ENCODE results near the gene OBP2A.

Gene OBP2A

DNA sequence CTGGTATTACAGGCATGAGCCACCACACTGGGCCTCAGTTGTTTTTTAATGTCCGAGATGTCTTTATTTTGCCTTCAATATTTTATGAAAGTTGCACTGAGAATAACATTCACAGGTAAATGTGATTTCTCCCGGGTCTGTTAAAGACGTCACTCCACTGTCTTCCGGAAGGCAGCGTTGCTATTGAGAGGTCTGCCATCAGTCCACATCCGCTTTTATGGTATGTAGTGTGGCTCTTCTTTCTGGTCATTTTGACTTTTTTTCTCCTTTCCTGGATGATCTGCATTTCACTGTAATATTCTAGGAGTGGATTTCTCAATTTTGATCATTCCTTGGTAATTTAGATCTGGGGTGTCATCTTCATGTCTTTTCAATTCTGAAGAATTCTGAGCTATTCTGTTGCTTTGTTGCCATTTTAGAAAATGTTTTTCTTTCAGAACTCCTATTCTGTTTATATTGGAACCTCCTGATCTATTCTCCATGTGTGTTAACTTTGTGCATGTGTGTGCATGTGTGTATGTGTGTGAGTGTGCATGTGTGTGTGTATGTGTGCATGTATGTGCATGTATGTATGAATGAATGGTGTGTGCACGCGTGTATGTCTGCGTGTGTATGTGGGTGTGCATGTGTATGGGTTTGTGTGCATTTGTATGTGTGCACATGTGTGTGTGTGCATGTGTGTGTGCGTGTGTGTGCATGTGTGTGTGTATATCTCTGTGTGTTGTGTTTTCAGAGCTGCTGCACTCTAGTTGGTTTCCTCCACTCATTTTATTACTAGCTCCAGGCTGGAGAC lies 26.6 kb upstream of the OBP2A start:
- DNase-seq (ENCODE audit: low read depth): no peak
- H3K4me3 ChIP-seq (replicated peaks; ENCODE audit: low read depth, low read length): no peak overlapping the region
- no peak for TF ChIP-seq CTCF (IDR thresholded peaks at IDR 0.05; ENCODE audit: low read length, missing control alignments)

GRCh38 chr9:135520916-135521607 lies 24.9 kb upstream of the OBP2A start, which contains the start of gene LCN1:
LCN1 (plus strand) TSS chr9:135521440; CDS start chr9:135521498, 58 bp downstream.
- DNase-seq (ENCODE audit: low read depth): no peak
- no peak within 1 kb of the TSS for H3K4me3 ChIP-seq (replicated peaks; ENCODE audit: low read depth, low read length)
- TF ChIP-seq CTCF (IDR thresholded peaks at IDR 0.05; ENCODE audit: low read length, missing control alignments): no peak

DNA sequence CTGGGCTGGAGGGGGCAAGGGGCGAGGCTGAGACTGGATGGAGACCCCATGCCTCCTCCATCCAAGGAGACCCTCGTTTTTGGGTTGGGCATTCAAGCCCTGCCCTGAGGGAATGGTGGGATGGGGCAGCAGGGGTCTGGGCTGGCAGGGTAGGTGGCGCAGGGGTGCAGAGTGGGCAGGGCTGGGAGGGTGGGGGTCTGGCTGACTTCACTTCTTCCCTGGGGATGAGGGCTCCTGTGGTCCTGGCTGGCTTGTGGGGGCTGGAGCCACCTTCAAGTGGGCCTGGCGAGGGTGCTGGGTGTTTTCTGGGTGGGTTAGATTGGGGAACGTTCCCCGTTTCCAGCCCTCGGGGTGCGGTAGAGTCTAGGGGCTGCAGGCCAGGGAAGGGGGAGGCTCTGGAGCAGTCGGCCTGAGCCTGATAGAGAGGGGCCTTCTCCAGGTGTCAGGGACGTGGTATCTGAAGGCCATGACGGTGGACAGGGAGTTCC lies 24.3 kb upstream of the OBP2A start:
- DNase-seq (ENCODE audit: low read depth): no peak
- no peak for TF ChIP-seq CTCF (IDR thresholded peaks at IDR 0.05; ENCODE audit: low read length, missing control alignments)
- no peak overlapping the region for H3K4me3 ChIP-seq (replicated peaks; ENCODE audit: low read depth, low read length)

- no peak overlapping the region for H3K4me3 ChIP-seq (replicated peaks; ENCODE audit: low read depth, low read length)
- no peak for DNase-seq (ENCODE audit: low read depth)
- TF ChIP-seq CTCF (IDR thresholded peaks at IDR 0.05; ENCODE audit: low read length, missing control alignments): no peak
These were observed 23.6 kb upstream of the OBP2A start for GRCh38 chr9:135522137-135522877.

DNA sequence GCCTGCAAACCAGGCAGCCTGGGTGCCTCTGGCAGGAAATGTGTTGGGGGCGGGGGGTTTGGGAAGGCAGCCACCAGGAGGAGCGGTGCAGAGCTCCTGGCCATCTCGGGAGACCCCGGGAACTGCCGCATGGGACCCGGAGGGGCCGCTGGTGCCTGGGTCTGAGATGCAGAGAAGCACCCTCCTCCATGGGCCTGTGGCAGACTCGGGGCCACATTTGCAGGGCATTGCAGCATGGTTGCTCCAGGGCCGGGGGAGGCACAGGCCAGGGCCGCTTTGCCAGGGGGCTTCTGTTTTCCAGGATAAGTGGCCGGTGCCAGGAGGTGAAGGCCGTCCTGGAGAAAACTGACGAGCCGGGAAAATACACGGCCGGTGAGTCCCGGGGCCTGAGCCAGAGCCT lies 23.0 kb upstream of the OBP2A start:
- no peak for TF ChIP-seq CTCF (IDR thresholded peaks at IDR 0.05; ENCODE audit: low read length, missing control alignments)
- H3K4me3 ChIP-seq (replicated peaks; ENCODE audit: low read depth, low read length): no peak overlapping the region
- no peak for DNase-seq (ENCODE audit: low read depth)

DNA sequence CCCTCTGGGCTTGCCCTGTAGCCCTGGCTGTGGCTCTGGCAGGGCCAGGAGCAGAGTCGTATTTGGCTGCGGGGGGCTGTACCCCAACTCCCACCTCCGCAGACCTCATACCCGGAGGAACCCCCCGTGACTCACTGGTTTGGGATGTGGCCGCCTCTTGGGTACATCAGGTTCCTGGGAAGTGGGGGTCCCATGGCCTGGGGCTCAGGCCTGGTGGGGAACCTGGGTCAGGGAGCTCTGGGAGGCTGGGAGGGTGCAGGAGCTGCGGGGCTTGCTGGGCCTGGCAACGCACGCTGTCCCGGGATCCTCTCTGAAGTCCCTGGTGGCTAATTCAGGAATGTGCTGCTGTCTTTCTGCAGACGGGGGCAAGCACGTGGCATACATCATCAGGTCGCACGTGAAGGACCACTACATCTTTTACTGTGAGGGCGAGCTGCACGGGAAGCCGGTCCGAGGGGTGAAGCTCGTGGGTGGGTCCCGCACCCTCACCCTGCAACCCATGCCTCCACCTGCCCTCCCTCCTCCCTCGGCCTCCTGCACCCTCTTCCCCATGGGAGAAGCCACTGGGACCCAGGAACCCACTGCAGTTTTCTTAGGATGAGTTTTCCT lies 22.3 kb upstream of the OBP2A start:
- DNase-seq (ENCODE audit: low read depth): no peak
- H3K4me3 ChIP-seq (replicated peaks; ENCODE audit: low read depth, low read length): no peak overlapping the region
- TF ChIP-seq CTCF (IDR thresholded peaks at IDR 0.05; ENCODE audit: low read length, missing control alignments): no peak

All from fibroblast of pulmonary artery (primary cell).